Measurements from ENCODE around the gene KIF23.

KIF23 gene

GRCh38 chr15:69475769-69476358 is 61.7 kb downstream of the KIF23 start:
- peak; percentile 94 for TF ChIP-seq CTCF (IDR thresholded peaks at IDR 0.05; ENCODE audit: insufficient read depth, low read depth, low read length, missing control alignments)
- DNase-seq (ENCODE audit: low read depth), result peak; percentile 65

GRCh38 chr15:69476704-69477473 is 62.7 kb downstream of the KIF23 start:
- no peak for DNase-seq (ENCODE audit: low read depth)
- TF ChIP-seq CTCF (IDR thresholded peaks at IDR 0.05; ENCODE audit: insufficient read depth, low read depth, low read length, missing control alignments), result no peak
- H3K4me3 ChIP-seq (ENCODE audit: low read depth, low read length), result no peak overlapping the region

More at GRCh38 chr15:69475769-69476358, 61.7 kb downstream of the KIF23 start:
- H3K4me3 ChIP-seq (ENCODE audit: low read depth, low read length), result no peak overlapping the region

GRCh38 chr15:69478259-69478781 is 64.2 kb downstream of the KIF23 start:
- peak; percentile 57 for DNase-seq (ENCODE audit: low read depth)
- peak; percentile 87 for TF ChIP-seq CTCF (IDR thresholded peaks at IDR 0.05; ENCODE audit: insufficient read depth, low read depth, low read length, missing control alignments)

GRCh38 chr15:69479081-69479480 is 64.9 kb downstream of the KIF23 start:
- H3K4me3 ChIP-seq (ENCODE audit: low read depth, low read length), result no peak overlapping the region
- no peak for TF ChIP-seq CTCF (IDR thresholded peaks at IDR 0.05; ENCODE audit: insufficient read depth, low read depth, low read length, missing control alignments)
- DNase-seq (ENCODE audit: low read depth), result no peak

More at GRCh38 chr15:69478259-69478781, 64.2 kb downstream of the KIF23 start:
- no peak overlapping the region for H3K4me3 ChIP-seq (ENCODE audit: low read depth, low read length)

- no peak for TF ChIP-seq CTCF (IDR thresholded peaks at IDR 0.05; ENCODE audit: insufficient read depth, low read depth, low read length, missing control alignments)
- no peak overlapping the region for H3K4me3 ChIP-seq (ENCODE audit: low read depth, low read length)
- DNase-seq (ENCODE audit: low read depth), result no peak
Observed at GRCh38 chr15:69479971-69480370, 65.8 kb downstream of the KIF23 start.

GRCh38 chr15:69480932-69481331 is 66.8 kb downstream of the KIF23 start:
- no peak overlapping the region for H3K4me3 ChIP-seq (ENCODE audit: low read depth, low read length)
- no peak for DNase-seq (ENCODE audit: low read depth)
- no peak for TF ChIP-seq CTCF (IDR thresholded peaks at IDR 0.05; ENCODE audit: insufficient read depth, low read depth, low read length, missing control alignments)

Measured in GM12865 (cell line).